Measurements from ENCODE around the gene ST7. TPM values are rescaled to one million over a fixed set of nuclear protein-coding genes. Genes with fewer than 3 reads are reported as not detected.

The ST7 gene
- polyA plus RNA-seq, 1 donor from 2014 or later = 76.8 TPM

DNA sequence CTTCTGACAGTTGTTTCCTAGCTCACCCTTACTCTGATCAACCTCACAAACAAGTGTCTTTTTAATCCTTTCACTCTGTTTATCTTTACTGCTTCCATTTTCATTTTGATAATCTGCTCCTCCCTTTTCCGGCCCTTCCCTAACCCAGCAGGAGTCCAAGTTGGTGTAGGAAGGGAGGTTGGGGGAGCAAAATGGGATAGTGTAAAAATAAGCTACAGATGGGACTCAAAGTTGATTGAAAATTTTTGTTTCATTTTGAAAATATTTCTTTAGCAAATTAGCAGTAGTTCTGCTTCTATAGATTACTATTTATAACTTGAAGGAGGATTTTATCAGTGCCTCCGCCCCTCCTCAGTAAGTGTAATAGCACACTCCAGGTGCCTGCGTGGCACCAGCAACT, 257.6 kb downstream of the ST7 start:
- Histone ChIP-seq H3K79me2 (replicated peaks; ENCODE audit: insufficient read depth, low read length) (no peaks in the 10 kb centered on the region), H3K4me2 (ENCODE audit: low read length) (no peak overlapping the region), H3K9me2 (ENCODE audit: insufficient read depth, low read length) (no peaks in the 10 kb centered on the region), H3K9me3 (ENCODE audit: low read length) (no peaks in the 10 kb centered on the region), H4K20me1 (ENCODE audit: insufficient read depth) (no peaks in the 10 kb centered on the region), H3F3A (ENCODE audit: insufficient read depth, low read length, poor library complexity, severe bottlenecking) (no peaks in the 10 kb centered on the region), H3K27me3 (ENCODE audit: insufficient read depth, low read depth, low read length) (no peaks in the 10 kb centered on the region), H2AFZ (ENCODE audit: low read depth, low read length) (no peak overlapping the region), H3K4me3 (ENCODE audit: low read length) (no peak overlapping the region), H3K9ac (ENCODE audit: low read length) (no peak overlapping the region), H3K36me3 (ENCODE audit: insufficient read depth, low read length) (peaks cover 20% of the 10 kb centered on the region), H3K27ac (ENCODE audit: low read length) (no peak overlapping the region)
- TF ChIP-seq EZH2 (IDR thresholded peaks at IDR 0.05; ENCODE audit: borderline replicate concordance, insufficient read depth, low read length, poor library complexity, severe bottlenecking) = no peak

DNA sequence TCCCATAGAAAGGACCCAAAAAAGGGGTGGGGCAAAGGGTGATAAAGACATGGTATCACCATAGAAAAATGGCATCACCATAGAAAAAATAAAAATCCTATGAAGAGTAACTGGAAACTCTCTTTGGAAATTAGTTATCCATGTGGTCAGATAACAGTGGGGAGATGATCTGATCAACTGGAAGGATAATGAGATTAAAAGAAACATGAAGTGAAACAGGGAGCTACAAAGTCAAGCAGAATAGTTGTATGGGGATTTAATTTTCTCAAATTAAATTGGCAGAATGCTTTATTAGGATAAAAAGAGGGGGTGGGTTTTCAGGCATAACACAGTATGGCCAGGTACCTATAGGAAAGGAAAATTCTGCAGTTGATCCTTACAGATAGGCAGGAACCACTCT, 258.3 kb downstream of the ST7 start:
- Histone ChIP-seq H3F3A (ENCODE audit: insufficient read depth, low read length, poor library complexity, severe bottlenecking) (no peaks in the 10 kb centered on the region), H3K9me2 (ENCODE audit: insufficient read depth, low read length) (no peaks in the 10 kb centered on the region), H3K4me3 (ENCODE audit: low read length) (no peak overlapping the region), H3K27ac (ENCODE audit: low read length) (no peak overlapping the region), H3K4me2 (ENCODE audit: low read length) (no peak overlapping the region), H3K27me3 (ENCODE audit: insufficient read depth, low read depth, low read length) (no peaks in the 10 kb centered on the region), H3K9ac (ENCODE audit: low read length) (no peak overlapping the region), H4K20me1 (ENCODE audit: insufficient read depth) (no peaks in the 10 kb centered on the region), H2AFZ (ENCODE audit: low read depth, low read length) (no peak overlapping the region), H3K9me3 (ENCODE audit: low read length) (no peaks in the 10 kb centered on the region), H3K36me3 (ENCODE audit: insufficient read depth, low read length) (peaks cover 20% of the 10 kb centered on the region), H3K79me2 (replicated peaks; ENCODE audit: insufficient read depth, low read length) (no peaks in the 10 kb centered on the region)
- TF ChIP-seq POLR2AphosphoS5 (IDR thresholded peaks at IDR 0.05) = no peak
- TF ChIP-seq, protein P1, sequence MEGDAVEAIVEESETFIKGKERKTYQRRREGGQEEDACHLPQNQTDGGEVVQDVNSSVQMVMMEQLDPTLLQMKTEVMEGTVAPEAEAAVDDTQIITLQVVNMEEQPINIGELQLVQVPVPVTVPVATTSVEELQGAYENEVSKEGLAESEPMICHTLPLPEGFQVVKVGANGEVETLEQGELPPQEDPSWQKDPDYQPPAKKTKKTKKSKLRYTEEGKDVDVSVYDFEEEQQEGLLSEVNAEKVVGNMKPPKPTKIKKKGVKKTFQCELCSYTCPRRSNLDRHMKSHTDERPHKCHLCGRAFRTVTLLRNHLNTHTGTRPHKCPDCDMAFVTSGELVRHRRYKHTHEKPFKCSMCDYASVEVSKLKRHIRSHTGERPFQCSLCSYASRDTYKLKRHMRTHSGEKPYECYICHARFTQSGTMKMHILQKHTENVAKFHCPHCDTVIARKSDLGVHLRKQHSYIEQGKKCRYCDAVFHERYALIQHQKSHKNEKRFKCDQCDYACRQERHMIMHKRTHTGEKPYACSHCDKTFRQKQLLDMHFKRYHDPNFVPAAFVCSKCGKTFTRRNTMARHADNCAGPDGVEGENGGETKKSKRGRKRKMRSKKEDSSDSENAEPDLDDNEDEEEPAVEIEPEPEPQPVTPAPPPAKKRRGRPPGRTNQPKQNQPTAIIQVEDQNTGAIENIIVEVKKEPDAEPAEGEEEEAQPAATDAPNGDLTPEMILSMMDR (IDR thresholded peaks at IDR 0.05; ENCODE audit: poor library complexity, severe bottlenecking) = no peak
- TF ChIP-seq, protein P2, sequence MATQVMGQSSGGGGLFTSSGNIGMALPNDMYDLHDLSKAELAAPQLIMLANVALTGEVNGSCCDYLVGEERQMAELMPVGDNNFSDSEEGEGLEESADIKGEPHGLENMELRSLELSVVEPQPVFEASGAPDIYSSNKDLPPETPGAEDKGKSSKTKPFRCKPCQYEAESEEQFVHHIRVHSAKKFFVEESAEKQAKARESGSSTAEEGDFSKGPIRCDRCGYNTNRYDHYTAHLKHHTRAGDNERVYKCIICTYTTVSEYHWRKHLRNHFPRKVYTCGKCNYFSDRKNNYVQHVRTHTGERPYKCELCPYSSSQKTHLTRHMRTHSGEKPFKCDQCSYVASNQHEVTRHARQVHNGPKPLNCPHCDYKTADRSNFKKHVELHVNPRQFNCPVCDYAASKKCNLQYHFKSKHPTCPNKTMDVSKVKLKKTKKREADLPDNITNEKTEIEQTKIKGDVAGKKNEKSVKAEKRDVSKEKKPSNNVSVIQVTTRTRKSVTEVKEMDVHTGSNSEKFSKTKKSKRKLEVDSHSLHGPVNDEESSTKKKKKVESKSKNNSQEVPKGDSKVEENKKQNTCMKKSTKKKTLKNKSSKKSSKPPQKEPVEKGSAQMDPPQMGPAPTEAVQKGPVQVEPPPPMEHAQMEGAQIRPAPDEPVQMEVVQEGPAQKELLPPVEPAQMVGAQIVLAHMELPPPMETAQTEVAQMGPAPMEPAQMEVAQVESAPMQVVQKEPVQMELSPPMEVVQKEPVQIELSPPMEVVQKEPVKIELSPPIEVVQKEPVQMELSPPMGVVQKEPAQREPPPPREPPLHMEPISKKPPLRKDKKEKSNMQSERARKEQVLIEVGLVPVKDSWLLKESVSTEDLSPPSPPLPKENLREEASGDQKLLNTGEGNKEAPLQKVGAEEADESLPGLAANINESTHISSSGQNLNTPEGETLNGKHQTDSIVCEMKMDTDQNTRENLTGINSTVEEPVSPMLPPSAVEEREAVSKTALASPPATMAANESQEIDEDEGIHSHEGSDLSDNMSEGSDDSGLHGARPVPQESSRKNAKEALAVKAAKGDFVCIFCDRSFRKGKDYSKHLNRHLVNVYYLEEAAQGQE (IDR thresholded peaks at IDR 0.05; ENCODE audit: borderline replicate concordance) = no peak
- TF ChIP-seq SMC3 (conservative IDR thresholded peaks at IDR 0.05; ENCODE audit: poor library complexity) = no peak
- no peak for TF ChIP-seq EZH2 (IDR thresholded peaks at IDR 0.05; ENCODE audit: borderline replicate concordance, insufficient read depth, low read length, poor library complexity, severe bottlenecking)
- TF ChIP-seq RAD21 (conservative IDR thresholded peaks at IDR 0.05) = no peak
- TF ChIP-seq EP300 (conservative IDR thresholded peaks at IDR 0.05; ENCODE audit: poor library complexity, severe bottlenecking) = no peak
- no peak for TF ChIP-seq MXI1 (conservative IDR thresholded peaks at IDR 0.05; ENCODE audit: poor library complexity, severe bottlenecking)
- no peak for TF ChIP-seq TAF1 (IDR thresholded peaks at IDR 0.05; ENCODE audit: low read depth)
